SK-MEL-5 (cell line): ENCODE data around the gene ALDH16A1. TPM values are rescaled to one million over a fixed set of nuclear protein-coding genes. Genes with fewer than 3 reads are reported as not detected.
"Not testable (repeated sequence)": the region's sequence is repeated elsewhere in the genome, so short reads cannot be mapped to it uniquely, and the experiment has no call there.

Source experiments
- DNase-seq: peaks from one replicate; pipeline ENCODE4 v3.0.0-alpha.2; 2016; ENCODE audit warnings: low read depth, low spot score
- in situ Hi-C: cut with HindIII; loops from 2 replicates; pipeline ENCODE4 v1.10.0; 2016; ENCODE audit warnings: low sequenced_read_pairs, high pct_unique_total_duplicates, low pct_unique_long_range_greater_than_20kb
- total RNA-seq: library from RNA; depleted of rRNA; stranded (reverse); fragments of >200 nt; shearing (Covaris generic); gene quantifications from 2 replicates; pipeline ENCODE4 v1.2.3, GENCODE V29; 2014

Gene ALDH16A1
- total RNA-seq, 1 experiment from 2014 or later = 16.7 TPM

DNA sequence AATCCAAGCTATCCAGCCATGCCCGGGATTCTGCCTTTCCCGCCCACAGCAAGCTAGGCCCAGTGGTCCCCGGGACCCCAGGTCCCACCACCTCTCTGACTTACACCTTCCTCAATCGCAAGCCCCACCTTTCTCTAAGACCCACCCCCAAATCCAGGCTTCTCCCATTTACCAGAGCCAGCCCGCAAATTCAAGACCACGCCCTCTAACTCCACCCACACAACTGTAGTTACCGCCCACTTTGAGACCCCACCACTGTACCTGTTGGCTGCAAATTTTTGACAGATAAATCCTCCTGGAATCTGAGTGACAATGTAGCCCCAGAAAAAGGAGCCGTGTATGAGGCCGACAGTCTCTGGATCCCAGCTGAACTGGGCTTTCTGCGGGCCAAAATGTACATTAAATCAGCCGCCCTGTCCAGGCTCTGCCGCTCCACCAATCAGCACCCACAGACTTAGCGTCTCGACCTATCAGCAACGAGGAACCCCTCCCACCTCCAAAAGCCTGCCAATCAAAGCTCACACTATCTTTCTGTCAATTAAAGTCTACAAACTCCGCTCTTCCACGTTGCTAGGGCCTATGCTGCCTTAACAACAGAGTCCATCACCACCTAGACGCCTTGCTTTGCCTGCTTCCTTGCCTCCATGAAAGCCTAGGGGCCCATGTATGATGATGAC lies 18.0 kb upstream of the ALDH16A1 start:
- in situ Hi-C loops = no loop called here
- DNase-seq = no peak

- no peak for DNase-seq
- in situ Hi-C loops = no loop called here
Observed at GRCh38 chr19:49435670-49436069, 17.4 kb upstream of the ALDH16A1 start.

DNA sequence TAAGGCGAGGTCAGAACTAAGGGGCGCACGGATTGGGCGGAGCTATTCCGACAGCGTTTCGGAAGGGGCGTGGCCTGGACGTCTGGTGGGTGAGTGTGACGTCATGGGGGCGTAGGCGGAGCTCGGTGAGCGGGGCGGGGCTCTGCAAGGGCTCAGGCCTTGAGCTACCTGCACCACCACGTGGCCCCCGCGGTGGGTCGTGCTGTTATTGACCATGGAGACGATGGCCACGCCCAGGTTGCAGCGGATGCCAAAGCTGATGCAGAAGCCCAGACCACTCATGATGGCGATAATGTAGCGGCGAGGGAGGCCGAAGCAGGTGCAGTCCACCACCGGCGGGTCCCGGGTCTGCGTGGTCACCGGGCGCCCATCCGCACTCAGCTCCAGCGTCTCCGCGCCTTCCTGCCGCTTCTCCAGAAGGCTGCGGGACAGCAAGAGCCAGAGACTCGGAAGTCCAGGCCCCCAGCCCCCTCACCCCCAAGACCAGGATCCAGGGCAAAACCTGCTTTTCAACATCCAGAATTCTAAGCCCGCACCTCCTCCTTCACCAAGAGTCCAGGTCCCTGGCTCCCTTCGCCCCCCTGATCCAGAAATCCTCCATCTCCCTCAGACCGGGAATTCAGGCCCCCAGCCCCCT lies 16.5 kb upstream of the ALDH16A1 start:
- peak; percentile 42 for DNase-seq
- in situ Hi-C loops = no loop called here

GRCh38 chr19:49437231-49437630 lies 15.8 kb upstream of the ALDH16A1 start:
- in situ Hi-C loops = no loop called here
- DNase-seq = no peak

GRCh38 chr19:49438261-49438660 lies 14.8 kb upstream of the ALDH16A1 start:
- in situ Hi-C loops = no loop called here
- no peak for DNase-seq

DNA sequence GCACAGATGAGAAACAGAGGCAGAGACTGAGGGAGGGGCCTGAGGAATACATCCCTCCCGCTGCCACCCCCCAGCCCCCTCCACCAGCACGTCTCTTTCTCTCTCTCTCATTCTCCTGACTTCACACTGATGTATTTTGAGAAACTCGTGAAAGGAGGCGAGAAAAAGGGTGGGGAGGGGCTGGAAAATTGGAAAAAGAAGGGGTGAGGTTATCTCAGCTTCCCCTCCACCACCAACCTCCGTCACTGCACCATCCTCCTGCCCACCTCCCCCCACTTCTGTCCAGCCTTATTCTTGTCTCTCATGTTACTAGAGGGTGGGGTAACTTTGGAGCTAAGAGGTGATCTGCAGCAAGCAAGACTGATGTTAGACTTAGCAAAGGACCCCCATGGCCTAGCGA lies 13.2 kb upstream of the ALDH16A1 start:
- in situ Hi-C loops = no loop called here
- DNase-seq = no peak

DNA sequence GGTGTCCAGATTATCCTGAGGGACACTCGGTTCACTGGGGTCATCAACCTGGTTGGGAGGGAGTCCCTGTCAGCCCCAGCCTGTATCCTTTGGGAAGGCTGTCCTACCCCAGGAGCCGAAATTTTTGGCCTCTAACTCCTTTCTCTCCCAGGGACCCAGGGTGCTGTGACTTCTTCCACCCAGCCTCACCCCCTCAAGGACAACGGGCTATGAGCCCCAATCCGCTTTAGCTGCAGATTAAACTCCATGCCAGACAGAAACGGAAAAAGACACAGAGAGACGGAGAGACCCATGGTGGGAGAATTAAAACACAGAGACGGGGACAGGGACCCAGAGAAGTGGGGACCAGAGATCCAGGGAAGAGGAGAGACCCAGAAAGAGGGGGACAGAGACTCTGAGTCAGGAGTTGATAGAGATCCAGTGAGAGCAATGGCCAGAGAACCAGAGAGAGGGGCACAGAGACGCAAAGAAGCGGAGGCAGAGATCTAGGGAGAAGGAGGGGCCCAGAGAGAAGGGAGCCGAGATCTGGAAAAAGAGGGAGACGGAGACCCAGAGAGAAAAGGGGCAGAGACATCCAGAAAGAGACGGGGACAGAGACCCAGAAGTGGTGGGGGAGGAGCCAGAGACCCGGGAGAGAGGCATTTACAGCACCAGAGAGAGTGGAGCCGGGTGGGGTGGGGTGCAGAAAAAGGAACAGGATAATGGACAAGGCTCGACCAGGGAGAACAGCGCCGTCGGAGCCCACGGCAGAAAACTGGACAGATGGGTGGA lies 12.4 kb upstream of the ALDH16A1 start:
- in situ Hi-C loops = no loop called here

DNA sequence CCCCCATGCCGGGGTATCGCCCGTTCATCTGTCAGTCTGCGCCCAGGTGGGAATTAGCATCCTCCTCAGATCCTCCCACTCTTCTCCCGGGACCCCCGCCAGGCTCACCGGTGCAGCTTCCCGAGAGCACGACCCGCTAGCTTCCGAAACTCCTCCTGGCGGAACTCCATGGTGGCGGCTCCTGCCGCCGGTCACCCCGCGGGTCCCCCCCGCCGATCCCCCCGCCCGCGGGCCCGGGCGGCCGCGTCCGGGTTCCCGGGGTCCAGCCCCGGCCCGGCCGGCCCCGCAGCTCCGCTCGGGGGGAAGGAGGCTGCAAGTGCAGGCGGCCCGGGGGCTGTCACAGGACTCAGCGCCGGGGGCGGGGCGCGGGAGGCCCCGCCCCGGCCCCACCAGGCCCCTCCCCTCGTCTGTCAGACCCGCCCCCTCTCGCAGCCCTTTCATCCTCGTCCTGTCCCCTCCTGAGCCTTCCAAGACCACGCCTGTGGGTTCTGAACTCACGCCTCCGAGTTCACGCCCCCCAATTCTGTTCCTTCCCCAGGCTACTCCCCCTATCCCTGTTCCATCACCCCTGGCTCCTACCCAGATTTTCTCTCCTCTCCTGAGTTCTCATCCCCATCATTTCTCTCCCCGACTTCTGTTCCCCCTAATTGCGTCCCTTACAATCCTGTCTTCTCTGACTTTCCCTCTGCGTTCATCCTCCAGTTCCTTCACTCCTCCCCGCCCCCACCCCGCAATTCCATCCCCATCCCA lies 11.6 kb upstream of the ALDH16A1 start, which contains the start of gene SLC17A7:
SLC17A7 (minus strand) TSS at position 318 of the 750 bp plus-strand sequence; CDS start at position 170, 148 bp downstream.
- DNase-seq = peak; percentile 59
- in situ Hi-C loops = no loop called here

More for the DNA sequence above, 12.4 kb upstream of the ALDH16A1 start:
- no peak for DNase-seq

DNA sequence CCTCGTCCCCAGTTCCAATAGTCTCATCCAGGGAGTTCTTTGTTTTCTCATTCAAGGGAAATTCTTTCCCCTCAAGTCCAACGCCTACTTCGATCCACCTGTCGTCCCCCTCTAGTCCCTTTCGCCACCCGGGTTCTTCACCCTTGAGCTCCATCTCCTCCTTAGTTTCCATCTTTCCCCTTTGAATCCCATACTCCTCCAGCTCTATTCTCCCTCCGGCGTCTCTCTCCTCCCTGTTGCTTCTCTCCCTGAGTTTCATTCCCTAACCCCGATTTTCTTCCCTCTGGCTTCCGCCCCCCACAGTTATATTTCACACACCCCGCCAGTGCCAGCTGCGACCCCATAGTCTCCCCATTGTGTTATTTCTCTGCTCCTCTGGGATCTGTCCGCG lies 11.1 kb upstream of the ALDH16A1 start:
- DNase-seq = no peak
- in situ Hi-C loops = no loop called here

DNA sequence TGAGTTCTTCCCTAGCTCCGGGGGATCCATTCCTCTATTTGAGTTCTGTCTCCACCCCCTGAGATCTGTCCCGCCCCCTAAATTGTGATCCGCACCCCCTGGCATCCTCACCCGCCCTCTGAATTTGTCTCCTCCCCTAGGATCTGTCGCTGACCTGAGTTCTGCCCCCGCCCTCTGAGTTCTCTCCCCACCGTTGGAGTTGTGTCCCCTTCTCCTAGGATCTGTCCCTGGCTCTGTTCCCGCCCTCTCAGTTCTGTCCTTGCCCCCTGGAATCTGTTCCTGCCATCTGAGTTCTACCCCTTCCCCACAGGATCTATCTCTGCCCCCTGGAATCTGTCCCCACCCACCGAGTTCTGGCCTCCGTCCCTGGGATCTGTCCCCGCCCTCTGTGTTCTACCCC lies 10.7 kb upstream of the ALDH16A1 start:
- in situ Hi-C loops = no loop called here
- peak; percentile 62 for DNase-seq

DNA sequence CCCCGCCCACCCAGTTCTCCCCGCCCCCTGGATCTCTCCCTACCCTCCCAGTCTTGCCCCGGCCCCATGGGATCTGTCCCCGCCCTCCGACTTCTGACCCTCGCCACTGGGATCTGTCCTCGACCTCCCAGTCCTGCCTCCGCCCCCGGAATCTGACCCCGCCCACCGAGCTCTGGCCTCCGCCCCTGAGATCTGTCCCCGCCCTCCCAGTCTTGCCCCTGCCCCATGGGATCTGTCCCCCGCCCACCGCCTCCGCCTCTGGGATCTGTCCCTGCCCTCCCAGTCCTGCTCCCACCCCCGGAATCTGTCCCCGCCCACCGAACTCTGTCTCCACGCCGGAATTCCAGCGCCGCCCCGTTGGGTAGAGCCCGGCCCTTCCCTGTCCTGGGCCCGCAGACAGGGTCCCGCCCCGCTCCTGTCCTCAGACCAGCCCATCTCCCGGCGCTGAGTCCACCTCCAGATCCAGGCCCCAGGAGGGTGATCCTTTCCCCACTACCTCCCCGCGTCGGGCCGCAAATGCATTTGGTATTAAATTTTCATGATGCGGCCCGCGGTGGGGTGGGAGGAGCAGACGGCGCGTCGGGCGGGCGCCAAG lies 10.2 kb upstream of the ALDH16A1 start:
- peak; percentile 92 for DNase-seq
- in situ Hi-C loops = no loop called here

DNA sequence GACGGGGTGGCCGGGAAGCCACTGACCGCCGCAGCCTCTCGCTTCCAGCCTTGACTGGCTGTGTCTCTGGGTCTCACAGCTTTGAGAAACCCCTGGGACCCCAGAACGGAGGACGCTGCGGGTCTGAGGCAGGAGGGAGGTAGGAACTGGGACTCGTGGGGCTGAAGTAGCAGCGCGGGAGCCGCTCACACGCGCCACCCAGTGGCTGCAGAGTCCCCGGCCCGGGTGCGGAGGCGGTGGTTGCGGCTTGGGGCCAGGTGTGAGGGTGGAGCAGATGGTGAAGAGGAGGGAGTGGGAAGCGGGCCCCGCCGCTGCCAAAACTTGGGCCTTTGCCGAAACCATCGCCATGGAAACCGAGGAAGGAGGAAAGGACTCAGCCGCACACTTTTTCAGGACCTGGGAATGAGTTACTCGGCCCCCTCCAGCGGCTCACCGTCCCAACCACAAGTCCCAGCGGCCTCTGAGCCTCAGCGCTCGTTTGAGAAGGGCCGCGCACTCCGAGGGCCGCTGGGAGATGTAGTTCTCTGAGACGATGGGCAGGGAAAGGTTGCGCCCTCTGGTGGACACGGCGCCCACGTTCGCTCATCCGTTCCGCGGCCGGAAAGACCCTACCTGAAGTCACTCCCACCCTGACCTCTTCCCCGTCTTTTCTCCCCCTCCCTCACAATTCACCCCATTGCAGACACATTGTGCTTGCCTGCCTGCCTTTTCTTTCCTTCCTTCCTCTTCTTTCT lies 9.5 kb upstream of the ALDH16A1 start:
- in situ Hi-C loops = no loop called here
- peak; percentile 93 for DNase-seq

GRCh38 chr19:49444100-49444700 lies 8.8 kb upstream of the ALDH16A1 start:
- in situ Hi-C loops, DNase-seq: not testable (repeated sequence)

DNA sequence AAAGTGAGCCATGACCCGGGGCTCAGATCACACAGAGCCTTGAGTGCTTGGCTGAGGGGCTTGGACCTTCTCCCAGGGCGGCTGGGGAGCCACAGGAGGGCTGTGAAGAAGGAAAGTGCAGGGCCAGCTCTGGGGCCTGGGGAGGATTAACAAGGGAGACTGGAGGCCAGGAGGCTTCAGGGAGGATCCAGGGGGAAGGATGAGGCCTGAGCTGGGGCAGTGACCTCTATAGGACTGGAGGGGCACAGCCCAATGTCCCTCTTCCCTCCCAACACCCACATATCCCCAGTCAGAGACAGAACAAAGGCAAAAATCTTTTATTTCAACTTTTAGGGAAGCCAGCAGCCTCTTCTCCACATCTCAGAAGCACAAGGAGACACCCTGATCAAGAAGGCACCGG lies 7.0 kb upstream of the ALDH16A1 start:
- DNase-seq = no peak
- in situ Hi-C loops = no loop called here

GRCh38 chr19:49447485-49448431 lies 5.3 kb upstream of the ALDH16A1 start:
- peak; percentile 76 for DNase-seq
- in situ Hi-C loops = no loop called here

- in situ Hi-C loops = no loop called here
Observed at GRCh38 chr19:49448432-49448786, 4.6 kb upstream of the ALDH16A1 start.

More at GRCh38 chr19:49448432-49448786, 4.6 kb upstream of the ALDH16A1 start:
- DNase-seq = no peak
